Neural progenitor cell (in vitro differentiated cells): ENCODE measurements around the gene SKOR1.

ENCODE experiments used
- CTCF ChIP-seq: fragments of 200-600 bp; sonication (generic); IDR thresholded peaks from 2 replicates; pipeline ENCODE4 v1.5.1; 2017; ENCODE audit warnings: antibody characterized with exemption, mild to moderate bottlenecking
- EZH2 ChIP-seq: fragments of 200-600 bp; sonication (generic); IDR thresholded peaks from 2 replicates; pipeline ENCODE4 v1.6.1; 2017; ENCODE audit warnings: antibody characterized with exemption, mild to moderate bottlenecking, moderate library complexity
- EZH2phosphoT487 ChIP-seq: fragments of 200-600 bp; sonication (generic); IDR thresholded peaks from 2 replicates; pipeline ENCODE4 v1.6.1; 2017; ENCODE audit warnings: antibody characterized with exemption

GRCh38 chr15:67840749-67841512 lies 15.6 kb downstream of the SKOR1 start:
- TF ChIP-seq CTCF (no peak), EZH2phosphoT487 (no peak), EZH2 (no peak)
